T-helper 2 cell treated with Interferon-gamma antibody and Interleukin-4, amounts not matched to agents 5 μg/mL and 100 μg/mL, for 36 hours (primary cell): ENCODE data around the gene RPL31.

ENCODE experiments used
- DNase-seq: peaks from one replicate; pipeline ENCODE4 v3.0.0; 2021; ENCODE audit warnings: low spot score
- H3K27ac Mint-ChIP-seq: one replicate; pipeline ENCODE4 v1.8.0; 2021; ENCODE audit warnings: mild to moderate bottlenecking, mixed read lengths
- H3K27me3 Mint-ChIP-seq: one replicate; pipeline ENCODE4 v1.8.0; 2021; ENCODE audit warnings: low read depth, mixed read lengths
- H3K36me3 Mint-ChIP-seq: one replicate; pipeline ENCODE4 v1.8.0; 2021; ENCODE audit warnings: low read depth, mixed read lengths
- H3K4me1 Mint-ChIP-seq: one replicate; pipeline ENCODE4 v1.8.0; 2021; ENCODE audit warnings: low read depth, mixed read lengths
- H3K4me3 Mint-ChIP-seq: one replicate; pipeline ENCODE4 v1.8.0; 2022; ENCODE audit warnings: mild to moderate bottlenecking, moderate library complexity, mixed read lengths
- H3K9me3 Mint-ChIP-seq: one replicate; pipeline ENCODE4 v1.8.0; 2021; ENCODE audit warnings: mixed read lengths

RPL31 gene

GRCh38 chr2:100965596-100965995 is 36.5 kb upstream of the RPL31 start:
- Mint-ChIP-seq H3K9me3 (no peaks in the 10 kb centered on the region), H3K27me3 (no peaks in the 10 kb centered on the region), H3K27ac (no peak overlapping the region), H3K36me3 (no peaks in the 10 kb centered on the region), H3K4me3 (no peak overlapping the region), H3K4me1 (no peaks in the 10 kb centered on the region)
- no peak for DNase-seq

- no peaks in the 10 kb centered on the region for H3K4me1 Mint-ChIP-seq
- no peaks in the 10 kb centered on the region for H3K36me3 Mint-ChIP-seq
- H3K27me3 Mint-ChIP-seq, result no peaks in the 10 kb centered on the region
- DNase-seq, result no peak
- H3K9me3 Mint-ChIP-seq, result no peaks in the 10 kb centered on the region
- H3K27ac Mint-ChIP-seq, result no peak overlapping the region
- no peak overlapping the region for H3K4me3 Mint-ChIP-seq
Observed at GRCh38 chr2:100967716-100968115, 34.4 kb upstream of the RPL31 start.

GRCh38 chr2:100968146-100969145 is 33.6 kb upstream of the RPL31 start:
- no peaks in the 10 kb centered on the region for H3K36me3 Mint-ChIP-seq
- H3K4me1 Mint-ChIP-seq, result no peaks in the 10 kb centered on the region
- no peaks in the 10 kb centered on the region for H3K9me3 Mint-ChIP-seq
- no peak overlapping the region for H3K4me3 Mint-ChIP-seq
- no peaks in the 10 kb centered on the region for H3K27me3 Mint-ChIP-seq
- DNase-seq, result no peak
- H3K27ac Mint-ChIP-seq, result no peak overlapping the region

GRCh38 chr2:100969998-100970397 is 32.1 kb upstream of the RPL31 start:
- Mint-ChIP-seq H3K27ac (no peak overlapping the region), H3K9me3 (no peaks in the 10 kb centered on the region), H3K4me1 (no peaks in the 10 kb centered on the region), H3K4me3 (no peak overlapping the region), H3K27me3 (no peaks in the 10 kb centered on the region), H3K36me3 (no peaks in the 10 kb centered on the region)
- no peak for DNase-seq

- Mint-ChIP-seq H3K4me1 (no peaks in the 10 kb centered on the region), H3K36me3 (no peaks in the 10 kb centered on the region), H3K27ac (no peak overlapping the region), H3K27me3 (no peaks in the 10 kb centered on the region), H3K9me3 (no peaks in the 10 kb centered on the region), H3K4me3 (no peak overlapping the region)
- no peak for DNase-seq
Observed at GRCh38 chr2:100971221-100971620, 30.9 kb upstream of the RPL31 start.

GRCh38 chr2:100972452-100972851 is 29.6 kb upstream of the RPL31 start:
- Mint-ChIP-seq H3K36me3 (no peaks in the 10 kb centered on the region), H3K4me3 (no peak overlapping the region), H3K27me3 (no peaks in the 10 kb centered on the region), H3K27ac (no peak overlapping the region), H3K4me1 (no peaks in the 10 kb centered on the region), H3K9me3 (no peaks in the 10 kb centered on the region)
- no peak for DNase-seq

GRCh38 chr2:100974712-100975520 is 27.2 kb upstream of the RPL31 start:
- Mint-ChIP-seq H3K27ac (no peak overlapping the region), H3K4me1 (no peaks in the 10 kb centered on the region), H3K9me3 (no peaks in the 10 kb centered on the region), H3K36me3 (no peaks in the 10 kb centered on the region), H3K4me3 (no peak overlapping the region), H3K27me3 (no peaks in the 10 kb centered on the region)
- DNase-seq, result no peak

- Mint-ChIP-seq H3K4me1 (no peaks in the 10 kb centered on the region), H3K4me3 (no peak overlapping the region), H3K36me3 (no peaks in the 10 kb centered on the region), H3K27me3 (no peaks in the 10 kb centered on the region), H3K9me3 (no peaks in the 10 kb centered on the region), H3K27ac (no peak overlapping the region)
- no peak for DNase-seq
Observed at GRCh38 chr2:100975521-100975785, 26.6 kb upstream of the RPL31 start.

- Mint-ChIP-seq H3K36me3 (no peaks in the 10 kb centered on the region), H3K4me1 (no peaks in the 10 kb centered on the region), H3K4me3 (no peak overlapping the region), H3K27me3 (no peaks in the 10 kb centered on the region), H3K27ac (no peak overlapping the region), H3K9me3 (no peaks in the 10 kb centered on the region)
- no peak for DNase-seq
Observed at GRCh38 chr2:100976061-100976460, 26.0 kb upstream of the RPL31 start.

- no peaks in the 10 kb centered on the region for H3K36me3 Mint-ChIP-seq
- no peaks in the 10 kb centered on the region for H3K27me3 Mint-ChIP-seq
- no peaks in the 10 kb centered on the region for H3K4me1 Mint-ChIP-seq
- DNase-seq, result no peak
- H3K27ac Mint-ChIP-seq, result no peak overlapping the region
- H3K4me3 Mint-ChIP-seq, result no peak overlapping the region
- no peaks in the 10 kb centered on the region for H3K9me3 Mint-ChIP-seq
Observed at GRCh38 chr2:100976645-100977391, 25.3 kb upstream of the RPL31 start.

- Mint-ChIP-seq H3K27ac (no peak overlapping the region), H3K4me3 (no peak overlapping the region), H3K4me1 (no peaks in the 10 kb centered on the region)
Observed at GRCh38 chr2:100977511-100977910, 24.6 kb upstream of the RPL31 start.

GRCh38 chr2:100978582-100979191 is 23.4 kb upstream of the RPL31 start:
- Mint-ChIP-seq H3K27ac (no peak overlapping the region), H3K36me3 (no peaks in the 10 kb centered on the region), H3K4me3 (no peak overlapping the region), H3K27me3 (no peaks in the 10 kb centered on the region), H3K9me3 (no peaks in the 10 kb centered on the region), H3K4me1 (no peaks in the 10 kb centered on the region)
- DNase-seq, result no peak

More at GRCh38 chr2:100977511-100977910, 24.6 kb upstream of the RPL31 start:
- no peak for DNase-seq
- H3K36me3 Mint-ChIP-seq, result no peaks in the 10 kb centered on the region
- no peaks in the 10 kb centered on the region for H3K27me3 Mint-ChIP-seq
- H3K9me3 Mint-ChIP-seq, result no peaks in the 10 kb centered on the region

GRCh38 chr2:100980046-100980445 is 22.0 kb upstream of the RPL31 start:
- no peak overlapping the region for H3K4me3 Mint-ChIP-seq
- H3K4me1 Mint-ChIP-seq, result peaks cover 1% of the 10 kb centered on the region
- no peaks in the 10 kb centered on the region for H3K9me3 Mint-ChIP-seq
- no peak overlapping the region for H3K27ac Mint-ChIP-seq
- no peaks in the 10 kb centered on the region for H3K36me3 Mint-ChIP-seq
- no peak for DNase-seq
- peaks cover 2% of the 10 kb centered on the region for H3K27me3 Mint-ChIP-seq
